TTC549 (cell line): ENCODE measurements around the gene ZGPAT.

Source experiments
- FAIRE-seq: peaks from 2 replicates; lab custom pipeline; 2012; peaks lifted over from hg19 to GRCh38; lab: Jason Lieb, UNC

Gene ZGPAT

DNA sequence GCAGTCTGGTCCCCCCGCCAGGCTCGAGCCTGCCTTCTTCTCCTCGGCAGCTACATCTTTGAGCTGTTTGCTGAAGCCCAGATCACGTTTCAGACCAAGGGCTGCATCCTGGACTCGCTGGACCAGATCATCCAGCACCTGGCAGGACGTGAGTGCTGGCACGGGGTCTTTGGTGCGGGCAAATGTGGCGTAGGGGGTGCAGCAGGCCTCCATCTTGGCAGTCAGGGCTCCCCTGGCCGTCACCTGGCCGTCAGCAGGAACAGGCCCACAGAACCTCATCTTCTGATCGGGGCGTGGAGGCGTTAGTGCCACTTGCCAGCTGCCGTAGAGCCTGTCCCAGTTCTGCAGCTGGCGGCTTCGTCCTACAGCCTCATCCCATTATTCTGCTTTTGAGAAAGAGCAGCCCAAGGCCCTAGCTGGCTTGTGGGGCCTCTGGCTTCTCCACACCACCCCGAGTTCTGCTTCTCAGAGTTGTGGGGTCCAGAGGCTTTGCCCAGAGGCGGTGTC, 28.0 kb upstream of the ZGPAT start:
- no peak for FAIRE-seq

- FAIRE-seq, result no peak
Measured at GRCh38 chr20:63680427-63680826, 27.4 kb upstream of the ZGPAT start.

- no peak for FAIRE-seq
Measured at GRCh38 chr20:63680857-63681608, 26.8 kb upstream of the ZGPAT start.

- FAIRE-seq, result no peak
Measured at GRCh38 chr20:63681609-63682142, 26.2 kb upstream of the ZGPAT start.

- FAIRE-seq, result no peak
Measured at GRCh38 chr20:63682384-63683139, 25.3 kb upstream of the ZGPAT start.

DNA sequence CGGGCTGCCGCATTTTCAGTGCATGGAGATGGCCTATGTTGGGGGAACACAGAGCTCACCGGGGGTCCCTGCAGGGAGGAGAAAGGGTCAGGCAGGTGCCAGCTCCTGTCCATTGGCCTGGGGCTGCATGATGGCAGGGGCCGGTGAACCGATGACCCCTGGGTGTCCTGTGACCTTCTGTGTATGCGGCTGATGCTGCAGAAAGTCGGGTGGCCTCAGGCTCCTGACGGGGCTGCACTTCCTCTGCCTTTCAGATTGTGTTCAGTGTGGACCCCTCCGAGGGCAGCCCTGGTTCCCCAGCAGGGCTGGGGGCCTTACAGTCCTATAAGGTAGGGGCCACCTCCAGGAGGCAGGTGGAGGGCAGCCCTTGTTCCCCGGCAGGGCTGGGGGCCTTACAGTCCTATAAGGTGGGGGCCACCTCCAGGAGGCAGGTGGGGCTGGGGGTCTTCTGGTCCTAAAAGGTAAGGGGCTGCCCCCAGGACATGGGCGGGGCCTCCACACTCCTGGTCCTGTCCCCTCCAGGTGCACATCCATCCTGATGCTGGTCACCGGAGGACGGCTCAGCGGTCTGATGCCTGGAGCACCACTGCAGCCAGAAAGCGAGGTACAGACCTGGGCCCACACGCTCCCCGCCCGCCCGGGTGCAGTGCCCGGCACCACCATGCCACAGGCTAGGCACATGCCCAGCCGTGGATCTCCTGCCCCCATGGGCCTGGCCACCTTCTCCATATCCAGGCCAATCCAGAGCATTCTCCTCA, 22.4 kb upstream of the ZGPAT start:
- FAIRE-seq, result no peak

DNA sequence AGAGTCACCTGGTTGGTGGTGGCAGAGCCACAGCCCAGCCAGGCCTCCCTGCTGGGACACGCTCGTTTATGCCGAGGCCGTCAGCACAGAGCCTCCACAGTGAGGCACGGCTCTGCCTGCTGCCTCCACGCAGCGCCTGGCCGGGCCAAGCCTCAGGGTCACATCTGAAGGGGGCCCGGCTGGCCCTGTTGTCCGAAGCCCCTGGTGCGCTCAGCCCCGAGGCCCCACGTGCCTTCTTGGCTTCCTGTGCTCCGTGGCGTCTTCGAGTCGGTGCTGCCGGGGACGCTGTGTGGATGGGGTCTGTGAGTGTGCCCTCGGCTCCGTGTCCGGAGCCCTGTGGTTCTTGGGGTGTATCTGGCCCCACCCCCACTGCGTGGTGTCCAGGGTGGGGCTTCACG, 21.7 kb upstream of the ZGPAT start:
- FAIRE-seq, result no peak

- FAIRE-seq, result no peak
Measured at GRCh38 chr20:63686492-63687321, 21.1 kb upstream of the ZGPAT start.

DNA sequence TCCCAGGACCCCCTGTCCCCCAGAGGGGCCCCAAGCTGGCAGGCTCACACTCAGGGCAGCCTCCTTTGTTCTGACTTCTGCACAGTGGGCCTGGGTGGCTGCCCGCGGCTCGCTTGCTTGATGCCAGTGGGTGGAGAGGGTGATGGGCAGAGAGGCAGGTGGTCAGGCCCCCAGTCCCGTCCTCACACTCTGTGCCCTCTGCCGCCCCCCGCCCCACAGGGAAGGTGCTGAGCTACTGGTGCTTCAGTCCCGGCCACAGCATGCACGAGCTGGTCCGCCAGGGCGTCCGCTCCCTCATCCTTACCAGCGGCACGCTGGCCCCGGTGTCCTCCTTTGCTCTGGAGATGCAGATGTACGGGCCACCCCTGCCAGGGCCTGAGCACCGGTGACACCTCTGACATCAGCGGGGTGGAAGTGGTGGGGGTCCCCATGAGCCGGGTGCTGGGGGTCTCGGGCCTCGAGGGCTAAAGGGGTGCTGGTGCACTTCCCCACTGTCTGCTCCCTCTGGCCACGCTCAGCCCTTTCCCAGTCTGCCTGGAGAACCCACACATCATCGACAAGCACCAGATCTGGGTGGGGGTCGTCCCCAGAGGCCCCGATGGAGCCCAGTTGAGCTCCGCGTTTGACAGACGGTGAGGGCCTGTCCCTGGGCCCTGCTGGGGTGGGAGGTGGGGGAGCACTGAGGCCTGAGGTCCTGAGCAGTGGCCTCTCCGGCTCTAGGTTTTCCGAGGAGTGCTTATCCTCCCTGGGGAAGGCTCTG, 20.2 kb upstream of the ZGPAT start:
- no peak for FAIRE-seq

DNA sequence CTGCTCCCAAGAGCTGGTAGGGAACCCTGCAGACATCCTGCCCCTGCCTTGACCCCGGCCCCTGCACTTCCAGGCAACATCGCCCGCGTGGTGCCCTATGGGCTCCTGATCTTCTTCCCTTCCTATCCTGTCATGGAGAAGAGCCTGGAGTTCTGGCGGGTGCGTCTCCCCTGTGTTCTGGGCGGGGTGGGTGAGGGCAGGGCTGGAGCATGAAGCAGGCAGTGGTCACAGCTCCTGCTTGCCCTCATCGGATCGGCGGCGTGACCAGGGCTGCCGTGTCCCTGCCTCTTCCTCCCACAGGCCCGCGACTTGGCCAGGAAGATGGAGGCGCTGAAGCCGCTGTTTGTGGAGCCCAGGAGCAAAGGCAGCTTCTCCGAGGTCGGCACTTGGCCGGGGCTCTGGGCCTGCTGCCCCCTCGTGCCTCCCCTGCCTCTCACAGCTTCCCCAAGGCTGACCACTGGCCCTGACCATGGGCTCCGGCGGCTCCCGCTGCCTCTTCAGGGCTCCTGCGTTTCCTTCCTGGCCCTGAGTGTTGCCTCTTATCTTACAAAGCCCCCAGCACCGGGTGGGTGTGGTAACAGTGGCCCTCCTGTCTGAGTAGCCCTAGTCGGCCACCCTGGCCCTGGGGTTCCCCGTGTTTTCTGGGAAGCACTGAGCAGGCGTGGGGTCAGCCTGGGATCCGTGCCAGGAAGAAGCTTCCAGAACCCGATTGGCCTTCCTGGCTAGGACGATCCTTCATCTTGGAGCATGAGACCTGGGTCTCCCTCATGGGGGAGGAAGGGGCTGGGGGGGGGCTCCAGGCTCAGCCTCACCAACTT, 19.4 kb upstream of the ZGPAT start:
- FAIRE-seq, result no peak

- no peak for FAIRE-seq
Measured at GRCh38 chr20:63689046-63690002, 18.5 kb upstream of the ZGPAT start.

DNA sequence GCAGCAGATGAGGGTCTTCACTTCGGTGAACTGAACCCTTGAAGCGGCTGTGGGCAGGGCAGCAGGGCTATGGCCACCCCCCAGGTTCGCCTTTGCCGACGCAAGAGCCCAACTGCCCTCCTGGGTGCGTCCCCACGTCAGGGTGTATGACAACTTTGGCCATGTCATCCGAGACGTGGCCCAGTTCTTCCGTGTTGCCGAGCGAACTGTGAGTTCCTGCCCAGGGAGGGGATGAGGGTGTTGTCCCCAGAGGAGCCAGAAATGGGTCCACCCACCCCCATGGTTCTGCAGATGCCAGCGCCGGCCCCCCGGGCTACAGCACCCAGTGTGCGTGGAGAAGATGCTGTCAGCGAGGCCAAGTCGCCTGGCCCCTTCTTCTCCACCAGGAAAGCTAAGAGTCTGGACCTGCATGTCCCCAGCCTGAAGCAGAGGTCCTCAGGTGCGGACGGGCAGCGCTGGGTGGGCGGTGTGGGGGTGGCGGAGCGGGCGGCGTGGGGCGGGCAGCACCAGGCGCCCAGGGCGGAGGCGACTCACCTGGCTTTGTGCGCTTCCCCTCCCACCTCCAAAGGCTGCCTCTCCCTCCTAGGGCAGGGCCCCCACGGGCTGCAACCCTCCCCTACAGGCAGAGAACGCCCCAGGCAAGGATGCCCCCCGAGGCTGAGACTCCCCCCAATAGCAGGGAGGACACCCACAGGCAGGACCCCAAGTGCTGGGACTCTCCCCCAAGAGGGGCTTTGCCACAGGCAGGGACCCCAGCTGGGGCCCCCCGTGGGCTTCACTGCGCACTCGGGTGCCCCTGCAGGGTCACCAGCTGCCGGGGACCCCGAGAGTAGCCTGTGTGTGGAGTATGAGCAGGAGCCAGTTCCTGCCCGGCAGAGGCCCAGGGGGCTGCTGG, 17.6 kb upstream of the ZGPAT start:
- no peak for FAIRE-seq

DNA sequence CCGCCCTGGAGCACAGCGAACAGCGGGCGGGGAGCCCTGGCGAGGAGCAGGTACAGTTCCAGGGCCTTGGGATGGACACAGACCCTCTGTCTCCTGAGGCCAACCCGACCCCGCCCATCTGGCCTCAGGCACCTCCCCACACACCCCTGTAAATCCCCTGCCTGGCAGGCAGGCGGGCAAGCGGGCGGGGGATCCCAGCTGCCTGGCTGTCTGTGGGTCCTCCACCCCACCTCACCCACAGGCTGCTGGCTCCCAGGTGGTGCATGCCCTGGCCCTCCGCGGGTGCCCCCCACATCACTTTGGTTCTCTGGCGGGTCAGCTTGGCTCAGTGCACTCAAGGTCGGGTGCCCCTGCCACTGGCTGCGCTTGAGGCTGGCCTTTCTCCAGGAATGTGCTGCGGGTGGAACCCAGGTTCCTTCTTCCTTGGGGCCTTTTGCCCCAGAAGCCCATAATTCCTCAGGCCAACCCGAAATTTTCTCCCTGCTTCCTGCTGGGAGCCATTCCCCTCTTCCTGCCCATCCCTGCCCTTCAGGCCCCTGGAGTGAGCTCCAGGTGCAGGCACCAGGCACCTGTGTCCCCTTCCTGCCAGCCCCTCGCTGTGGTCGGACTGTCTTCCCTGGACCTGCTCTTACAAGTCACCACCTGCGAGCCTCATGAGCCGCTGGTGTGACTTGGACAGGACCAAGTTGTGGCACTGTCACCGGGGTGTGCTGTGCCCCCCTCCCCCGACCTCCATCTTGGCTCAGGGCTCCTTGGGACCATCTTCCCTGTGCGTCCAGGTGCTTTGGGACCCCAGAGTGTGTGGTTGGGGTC, 16.7 kb upstream of the ZGPAT start:
- no peak for FAIRE-seq

DNA sequence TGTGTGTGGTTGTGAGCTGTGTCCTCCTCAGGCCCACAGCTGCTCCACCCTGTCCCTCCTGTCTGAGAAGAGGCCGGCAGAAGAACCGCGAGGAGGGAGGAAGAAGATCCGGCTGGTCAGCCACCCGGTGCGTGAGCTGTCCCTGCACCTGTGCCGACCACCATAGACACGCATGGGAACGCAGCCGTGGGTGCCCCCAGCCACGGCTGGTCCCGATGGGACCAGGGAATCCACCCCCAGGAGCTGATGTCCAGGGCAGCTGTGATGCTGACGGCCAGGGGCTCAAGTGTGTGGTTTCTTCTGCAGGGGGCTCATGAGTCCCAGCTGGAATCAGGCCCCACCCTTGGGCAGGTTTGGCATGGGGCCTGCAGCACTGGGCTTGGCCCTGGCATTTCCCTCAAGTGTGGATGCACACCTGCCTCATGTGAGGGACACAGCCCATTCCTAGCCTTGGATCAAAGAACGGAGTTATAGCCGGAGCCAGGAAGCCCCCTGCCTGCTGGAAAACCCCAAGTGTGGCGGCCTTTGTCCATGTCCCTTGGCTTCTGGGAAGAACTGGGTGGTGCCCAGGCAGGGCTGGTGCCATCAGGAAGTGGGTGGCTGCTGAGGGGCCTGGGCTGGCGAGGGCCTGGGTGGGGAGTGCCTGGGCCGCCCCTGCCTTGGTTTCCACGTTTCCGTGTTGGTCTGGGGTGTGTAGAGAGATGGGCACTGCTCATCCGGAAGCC, 16.0 kb upstream of the ZGPAT start:
- no peak for FAIRE-seq

GRCh38 chr20:63692436-63693082, 15.3 kb upstream of the ZGPAT start:
- no peak for FAIRE-seq
